Activated CD4-positive, alpha-beta memory T cell treated with anti-CD3 and anti-CD28 coated beads, Interleukin-2, amount 10 ng/mL, durations not matched to agents 7 days and 5 days (primary cell): ENCODE results near the gene SFXN2. TPM values are rescaled to one million over a fixed set of nuclear protein-coding genes. Genes with fewer than 3 reads are reported as not detected.
"Not testable (repeated sequence)": the region's sequence is repeated elsewhere in the genome, so short reads cannot be mapped to it uniquely, and the experiment has no call there.

Source experiments
- CTCF ChIA-PET: fragments of 350-600 bp; sonication (Branson Sonifier 250); formaldehyde crosslinking; loops from one replicate; lab custom pipeline; 2021; ENCODE audit warnings: antibody characterized with exemption, inconsistent platforms; lab: Charles Lee
- POLR2A ChIA-PET: fragments of 350-600 bp; sonication (Branson Sonifier 250); formaldehyde crosslinking; loops from one replicate; lab custom pipeline; 2021; ENCODE audit warnings: antibody characterized with exemption; lab: Charles Lee
- DNase-seq: peaks from one replicate; pipeline ENCODE4 v3.0.0-alpha.2; 2020
- H3K27ac Mint-ChIP-seq: one replicate; pipeline ENCODE4 v1.8.0; 2021; ENCODE audit warnings: mild to moderate bottlenecking, mixed read lengths
- H3K27me3 Mint-ChIP-seq: one replicate; pipeline ENCODE4 v1.8.0; 2021; ENCODE audit warnings: mixed read lengths
- H3K36me3 Mint-ChIP-seq: one replicate; pipeline ENCODE4 v1.8.0; 2021; ENCODE audit warnings: low read depth, mixed read lengths
- H3K4me1 Mint-ChIP-seq: one replicate; pipeline ENCODE4 v1.8.0; 2021; ENCODE audit warnings: mixed read lengths
- H3K4me3 Mint-ChIP-seq: one replicate; pipeline ENCODE4 v1.8.0; 2021; ENCODE audit warnings: mild to moderate bottlenecking, mixed read lengths
- H3K9me3 Mint-ChIP-seq: one replicate; pipeline ENCODE4 v1.8.0; 2021; ENCODE audit warnings: mixed read lengths
- total RNA-seq, 2 experiments: library from RNA; stranded (reverse); gene quantifications; one replicate each; pipeline ENCODE4 v1.2.3, GENCODE V29; 2021

The SFXN2 gene
- total RNA-seq, 2 experiments from 2014 or later = 10.8 to 11.5 TPM

GRCh38 chr10:102712843-102713538, 1.4 kb upstream of the SFXN2 start:
- Mint-ChIP-seq H3K4me3 (peak overlapping the region; percentile 82), H3K4me1 (peaks cover 61% of the 10 kb centered on the region), H3K9me3 (no peaks in the 10 kb centered on the region), H3K36me3 (peaks cover 8% of the 10 kb centered on the region), H3K27ac (peak overlapping the region; percentile 80), H3K27me3 (no peaks in the 10 kb centered on the region)
- no peak for DNase-seq
- ChIA-PET CTCF (interaction anchor here (0.7 to 5.0 kb wide), 18 partner anchors 10 to 542 kb away, joined by 3 to 39 read pairs (median 5); partner anchors contain the start of genes SUFU, TRIM8 and WBP1L), POLR2A (interaction anchor here (1.0 to 8.5 kb wide), 15 partner anchors 9 to 676 kb away, joined by 3 to 130 read pairs (median 7); partner anchors contain the start of genes GBF1, TRIM8 and WBP1L)

- peaks cover 62% of the 10 kb centered on the region for H3K4me1 Mint-ChIP-seq
- peak overlapping the region; percentile 82 for H3K4me3 Mint-ChIP-seq
- H3K36me3 Mint-ChIP-seq = peaks cover 9% of the 10 kb centered on the region
- no peaks in the 10 kb centered on the region for H3K9me3 Mint-ChIP-seq
- CTCF ChIA-PET = interaction anchor here (0.6 to 5.0 kb wide), 21 partner anchors 10 to 542 kb away, joined by 3 to 39 read pairs (median 5); partner anchors contain the start of genes SUFU, TRIM8 and WBP1L
- peak overlapping the region; percentile 80 for H3K27ac Mint-ChIP-seq
- DNase-seq = no peak
- H3K27me3 Mint-ChIP-seq = no peaks in the 10 kb centered on the region
- POLR2A ChIA-PET = interaction anchor here (1.0 to 8.5 kb wide), 15 partner anchors 12 to 675 kb away, joined by 3 to 130 read pairs (median 6); partner anchors contain the start of genes GBF1, TRIM8 and WBP1L
These were observed 960 bp upstream of the SFXN2 start for GRCh38 chr10:102713539-102713813.

- Mint-ChIP-seq H3K27ac (peak within 1 kb of the TSS; percentile 80), H3K4me1 (peaks cover 64% of the 10 kb centered on the region), H3K36me3 (peaks cover 9% of the 10 kb centered on the region), H3K9me3 (no peaks in the 10 kb centered on the region), H3K27me3 (no peaks in the 10 kb centered on the region), H3K4me3 (peak within 1 kb of the TSS; percentile 82)
- POLR2A ChIA-PET = interaction anchor here (0.5 to 8.5 kb wide), 23 partner anchors 12 to 1200 kb away, joined by 3 to 130 read pairs (median 4); partner anchors contain the start of genes GBF1, TRIM8 and WBP1L
- CTCF ChIA-PET = interaction anchor here (0.6 to 5.0 kb wide), 27 partner anchors 11 to 541 kb away, joined by 3 to 39 read pairs (median 4); partner anchors contain the start of genes SUFU, TRIM8 and WBP1L
- peak; percentile 98 for DNase-seq
These were observed 419 bp upstream of the SFXN2 start, which contains the start of gene ARL3 for GRCh38 chr10:102713814-102714620. TSS of gene ARL3 (minus strand) at chr10:102714397. CDS start at chr10:102714275, 122 bp downstream.

GRCh38 chr10:102715880-102716279, 1.4 kb downstream of the SFXN2 start:
- no peaks in the 10 kb centered on the region for H3K9me3 Mint-ChIP-seq
- H3K27me3 Mint-ChIP-seq = no peaks in the 10 kb centered on the region
- CTCF ChIA-PET = interaction anchor here (0.7 to 5.0 kb wide), 5 partner anchors 10 to 363 kb away, joined by 4 to 39 read pairs (median 6); partner anchors contain the start of genes TRIM8 and WBP1L
- DNase-seq = no peak
- H3K4me3 Mint-ChIP-seq = peak overlapping the region; percentile 46
- POLR2A ChIA-PET = interaction anchor here (0.7 to 8.5 kb wide), 3 partner anchors 18 to 70 kb away, joined by 3 to 130 read pairs (median 70); partner anchors contain the start of gene TRIM8
- H3K36me3 Mint-ChIP-seq = peaks cover 13% of the 10 kb centered on the region
- H3K27ac Mint-ChIP-seq = no peak overlapping the region
- peaks cover 63% of the 10 kb centered on the region for H3K4me1 Mint-ChIP-seq

GRCh38 chr10:102716900-102717565, 2.6 kb downstream of the SFXN2 start:
- Mint-ChIP-seq H3K36me3 (peaks cover 16% of the 10 kb centered on the region), H3K4me1 (peaks cover 60% of the 10 kb centered on the region)
- H3K27ac Mint-ChIP-seq, CTCF ChIA-PET, H3K9me3 Mint-ChIP-seq, H3K27me3 Mint-ChIP-seq, H3K4me3 Mint-ChIP-seq, DNase-seq: not testable (repeated sequence)
- POLR2A ChIA-PET = interaction anchor here (0.7 to 8.5 kb wide), 2 partner anchors 17 to 72 kb away, joined by 3 to 130 read pairs; partner anchors contain the start of gene TRIM8

- POLR2A ChIA-PET = no interaction called here
- no peak overlapping the region for H3K4me3 Mint-ChIP-seq
- H3K4me1 Mint-ChIP-seq = peaks cover 50% of the 10 kb centered on the region
These were observed 3.8 kb downstream of the SFXN2 start for GRCh38 chr10:102718220-102718619.

GRCh38 chr10:102720337-102720736, 5.9 kb downstream of the SFXN2 start:
- Mint-ChIP-seq H3K9me3 (no peaks in the 10 kb centered on the region), H3K4me1 (peaks cover 45% of the 10 kb centered on the region), H3K4me3 (no peak overlapping the region), H3K27ac (no peak overlapping the region), H3K27me3 (no peaks in the 10 kb centered on the region), H3K36me3 (peaks cover 28% of the 10 kb centered on the region)
- no peak for DNase-seq
- ChIA-PET CTCF (interaction anchor here (0.6 to 1.5 kb wide), 6 partner anchors 10 to 663 kb away, joined by 3 to 6 read pairs (median 4); no protein-coding TSS in a partner anchor), POLR2A (interaction anchor here (1.0 to 2.1 kb wide), 4 partner anchors 8 to 74 kb away, joined by 3 to 7 read pairs (median 4); partner anchors contain the start of gene WBP1L)

More at GRCh38 chr10:102718220-102718619, 3.8 kb downstream of the SFXN2 start:
- Mint-ChIP-seq H3K9me3 (no peaks in the 10 kb centered on the region), H3K36me3 (peaks cover 16% of the 10 kb centered on the region), H3K27me3 (no peaks in the 10 kb centered on the region), H3K27ac (peak overlapping the region; percentile 1)
- CTCF ChIA-PET = no interaction called here
- no peak for DNase-seq

- POLR2A ChIA-PET = interaction anchor here (1.0 to 2.1 kb wide), 3 partner anchors 9 to 23 kb away, joined by 3 to 7 read pairs (median 5); partner anchors contain the start of gene WBP1L
- Mint-ChIP-seq H3K36me3 (peaks cover 28% of the 10 kb centered on the region), H3K27me3 (no peaks in the 10 kb centered on the region)
These were observed 6.4 kb downstream of the SFXN2 start for GRCh38 chr10:102720775-102721301.

GRCh38 chr10:102721954-102722353, 7.5 kb downstream of the SFXN2 start:
- no peaks in the 10 kb centered on the region for H3K9me3 Mint-ChIP-seq
- DNase-seq = no peak
- H3K36me3 Mint-ChIP-seq = peaks cover 33% of the 10 kb centered on the region
- POLR2A ChIA-PET = interaction anchor here (2.1 kb wide), 1 partner anchor 10 kb away, joined by 7 read pairs; no protein-coding TSS in a partner anchor
- H3K27me3 Mint-ChIP-seq = no peaks in the 10 kb centered on the region
- H3K4me3 Mint-ChIP-seq = no peak overlapping the region
- CTCF ChIA-PET = interaction anchor here (1.2 kb wide), 1 partner anchor 10 kb away, joined by 3 read pairs; no protein-coding TSS in a partner anchor
- H3K27ac Mint-ChIP-seq = peak overlapping the region; percentile 64
- H3K4me1 Mint-ChIP-seq = peaks cover 32% of the 10 kb centered on the region

More at GRCh38 chr10:102720775-102721301, 6.4 kb downstream of the SFXN2 start:
- no peak overlapping the region for H3K4me3 Mint-ChIP-seq
- CTCF ChIA-PET = interaction anchor here (0.6 to 1.5 kb wide), 5 partner anchors 9 to 662 kb away, joined by 3 to 6 read pairs (median 4); no protein-coding TSS in a partner anchor
- peaks cover 41% of the 10 kb centered on the region for H3K4me1 Mint-ChIP-seq
- no peak overlapping the region for H3K27ac Mint-ChIP-seq
- no peaks in the 10 kb centered on the region for H3K9me3 Mint-ChIP-seq
- DNase-seq = no peak

GRCh38 chr10:102723989-102724388, 9.6 kb downstream of the SFXN2 start:
- Mint-ChIP-seq H3K4me1 (peaks cover 21% of the 10 kb centered on the region), H3K27me3 (no peaks in the 10 kb centered on the region), H3K27ac (no peak overlapping the region), H3K9me3 (no peaks in the 10 kb centered on the region), H3K4me3 (no peak overlapping the region), H3K36me3 (peaks cover 40% of the 10 kb centered on the region)
- CTCF ChIA-PET = no interaction called here
- no peak for DNase-seq
- POLR2A ChIA-PET = no interaction called here

GRCh38 chr10:102726274-102726673, 11.8 kb downstream of the SFXN2 start:
- ChIA-PET POLR2A (interaction anchor here (0.6 to 2.1 kb wide), 4 partner anchors 12 to 178 kb away, joined by 3 to 6 read pairs (median 4); partner anchors contain the start of genes ARL3, SFXN2 and TRIM8), CTCF (interaction anchor here (1.5 to 1.6 kb wide), 2 partner anchors 11 to 12 kb away, joined by 4 read pairs; partner anchors contain the start of genes ARL3 and SFXN2)
- DNase-seq = no peak
- Mint-ChIP-seq H3K27ac (no peak overlapping the region), H3K4me1 (peaks cover 14% of the 10 kb centered on the region), H3K27me3 (no peaks in the 10 kb centered on the region), H3K9me3 (no peaks in the 10 kb centered on the region), H3K4me3 (no peak overlapping the region), H3K36me3 (peaks cover 38% of the 10 kb centered on the region)
